Endothelial cell of umbilical vein (primary cell): ENCODE data around the gene CD81.

Experiments
- CTCF ChIP-seq, 2 donors: IDR thresholded peaks; 1 replicate in 1 of 2; 2 replicates in 1 of 2; pipeline ENCODE4 v1.5.1; 2011; ENCODE audit warnings: low read length in 2 of 2, mild to moderate bottlenecking in 2 of 2, moderate library complexity in 2 of 2, control low read depth in 1 of 2, inconsistent platforms in 1 of 2, low read depth in 1 of 2; ENCODE audit not compliant: insufficient read depth in 1 of 2; ENCODE audit errors: extremely low read depth in 1 of 2
- EZH2 ChIP-seq: IDR thresholded peaks from 2 replicates; pipeline ENCODE4 v1.6.1; 2012; ENCODE audit warnings: borderline replicate concordance, low read depth, mild to moderate bottlenecking, moderate library complexity, low read length, inconsistent platforms; ENCODE audit not compliant: severe bottlenecking
- FOS ChIP-seq: IDR thresholded peaks from 2 replicates; pipeline ENCODE4 v1.6.1; 2011; ENCODE audit warnings: mild to moderate bottlenecking, low read length, moderate library complexity, borderline replicate concordance; ENCODE audit not compliant: insufficient read depth
- JUN ChIP-seq: IDR thresholded peaks from 2 replicates; pipeline ENCODE4 v1.6.1; 2011; ENCODE audit warnings: borderline replicate concordance, low read depth; ENCODE audit not compliant: insufficient read length, insufficient read depth
- POLR2A ChIP-seq: IDR thresholded peaks from 2 replicates; pipeline ENCODE4 v1.6.1; 2012; ENCODE audit warnings: low read depth, mild to moderate bottlenecking, control low read depth, low read length
- POLR2AphosphoS5 ChIP-seq: IDR thresholded peaks from 2 replicates; pipeline ENCODE4 v1.6.1; 2012; ENCODE audit warnings: low read depth, mild to moderate bottlenecking, control low read depth, low read length, moderate library complexity; ENCODE audit not compliant: insufficient read depth
- TF ChIP-seq, protein P1 (sequence below): IDR thresholded peaks from 2 replicates; pipeline ENCODE4 v1.6.1; 2011; ENCODE audit not compliant: insufficient read depth, insufficient read length

DNA sequence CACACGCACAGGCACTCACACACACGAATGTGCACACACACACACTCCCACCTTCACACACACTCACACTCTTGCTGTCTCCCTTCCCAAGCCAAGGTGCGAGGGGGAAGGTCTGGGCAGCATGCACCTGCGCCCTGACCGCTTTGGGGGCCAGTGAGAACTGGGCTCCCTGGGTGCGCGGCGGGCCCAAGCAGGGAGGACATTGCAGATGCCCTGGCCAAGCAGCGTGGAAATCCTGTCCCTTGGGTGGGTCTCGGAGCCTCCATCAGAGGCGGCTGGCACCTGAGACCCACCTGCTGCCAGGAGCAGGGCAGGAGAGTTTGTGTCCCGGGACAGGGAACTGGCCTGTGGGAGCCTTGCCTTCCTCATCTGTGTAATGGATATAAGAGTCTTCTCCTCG lies 3.3 kb downstream of the CD81 start:
- TF ChIP-seq CTCF (IDR thresholded peaks at IDR 0.05; ENCODE audit: extremely low read depth in 1 of 2, insufficient read depth in 1 of 2, low read depth in 1 of 2, low read length in 2 of 2) (no peak), POLR2AphosphoS5 (no peak), EZH2 (no peak), POLR2A (no peak), JUN (no peak), FOS (no peak)
- TF ChIP-seq, protein P1, sequence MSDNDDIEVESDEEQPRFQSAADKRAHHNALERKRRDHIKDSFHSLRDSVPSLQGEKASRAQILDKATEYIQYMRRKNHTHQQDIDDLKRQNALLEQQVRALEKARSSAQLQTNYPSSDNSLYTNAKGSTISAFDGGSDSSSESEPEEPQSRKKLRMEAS = no peak
